GM12865 (cell line): ENCODE results near the gene DOCK2.

Source experiments
- DNase-seq: peaks from one replicate; pipeline ENCODE4 v3.0.0; 2010; ENCODE audit warnings: low read depth
- H3K4me3 ChIP-seq: 2 replicates; pipeline ENCODE4 v1.5.1; 2011; ENCODE audit warnings: mild to moderate bottlenecking, low read depth, low read length, control low read depth
- CTCF ChIP-seq: IDR thresholded peaks from 2 replicates; pipeline ENCODE4 v1.5.1; 2011; ENCODE audit warnings: low read length, control low read depth, low read depth, inconsistent platforms; ENCODE audit not compliant: insufficient read depth; ENCODE audit errors: missing control alignments

DOCK2 gene

GRCh38 chr5:170121321-170121720 is 484.2 kb downstream of the DOCK2 start:
- DNase-seq: no peak
- no peak overlapping the region for H3K4me3 ChIP-seq
- TF ChIP-seq CTCF: no peak

GRCh38 chr5:170126061-170126460 is 489.0 kb downstream of the DOCK2 start:
- no peak for TF ChIP-seq CTCF
- no peak for DNase-seq
- H3K4me3 ChIP-seq: no peak overlapping the region

- DNase-seq: no peak
- H3K4me3 ChIP-seq: no peak overlapping the region
- no peak for TF ChIP-seq CTCF
These were observed 489.6 kb downstream of the DOCK2 start for GRCh38 chr5:170126626-170127025.

GRCh38 chr5:170131235-170131634 is 494.2 kb downstream of the DOCK2 start:
- no peak for DNase-seq
- no peak for TF ChIP-seq CTCF
- no peak overlapping the region for H3K4me3 ChIP-seq

GRCh38 chr5:170132269-170132975 is 495.3 kb downstream of the DOCK2 start:
- no peak overlapping the region for H3K4me3 ChIP-seq
- DNase-seq: no peak
- no peak for TF ChIP-seq CTCF
